ENCODE results near the gene TRAK2. TPM values are rescaled to one million over a fixed set of nuclear protein-coding genes. Genes with fewer than 3 reads are reported as not detected.

Gene TRAK2
- total RNA-seq, 1 experiment from 2014 or later, result 33.2 TPM

GRCh38 chr2:201425952-201426351 lies 25.3 kb downstream of the TRAK2 start:
- BruUV-seq (replicated peaks), result no TSS peak
- H3K36me3 ChIP-seq (ENCODE audit: low read depth), result no peaks in the 10 kb centered on the region
- no peaks in the 10 kb centered on the region for H3K27me3 ChIP-seq (ENCODE audit: insufficient read depth, low read depth)
- no peaks in the 10 kb centered on the region for H3K79me2 ChIP-seq (ENCODE audit: low read depth)
- TF ChIP-seq CTCF (conservative IDR thresholded peaks at IDR 0.05) (no peak), EZH2 (IDR thresholded peaks at IDR 0.05; ENCODE audit: low read depth) (no peak)
- H3K4me3 ChIP-seq, result no peak overlapping the region
- ChIA-PET CTCF (no interaction called here), POLR2A (ENCODE audit: unreplicated experiment) (no interaction called here)
- no peaks in the 10 kb centered on the region for H3K9me3 ChIP-seq (ENCODE audit: insufficient read depth, low read depth)
- no peak for DNase-seq
- H2AFZ ChIP-seq, result no peak overlapping the region
- intact Hi-C loops (cut with micrococcal nuclease; ENCODE audit: unreplicated experiment), result no loop called here
- no peak overlapping the region for H3K4me2 ChIP-seq
- H3K4me1 ChIP-seq (replicated peaks; ENCODE audit: insufficient read depth), result no peaks in the 10 kb centered on the region
- H4K20me1 ChIP-seq (ENCODE audit: insufficient read depth), result no peaks in the 10 kb centered on the region
- H3K9me2 ChIP-seq (ENCODE audit: insufficient read depth), result no peaks in the 10 kb centered on the region
- H3F3A ChIP-seq (ENCODE audit: insufficient read depth, low read depth), result no peaks in the 10 kb centered on the region
- no peak overlapping the region for H3K27ac ChIP-seq

GRCh38 chr2:201420442-201421113 lies 30.7 kb downstream of the TRAK2 start:
- ChIA-PET CTCF (no interaction called here), POLR2A (ENCODE audit: unreplicated experiment) (no interaction called here)
- Histone ChIP-seq H4K20me1 (ENCODE audit: insufficient read depth) (no peaks in the 10 kb centered on the region), H3K9me3 (ENCODE audit: insufficient read depth, low read depth) (no peaks in the 10 kb centered on the region), H3K36me3 (ENCODE audit: low read depth) (no peaks in the 10 kb centered on the region), H3K4me2 (no peak overlapping the region), H3K79me2 (ENCODE audit: low read depth) (no peaks in the 10 kb centered on the region), H2AFZ (no peak overlapping the region), H3K27me3 (ENCODE audit: insufficient read depth, low read depth) (no peaks in the 10 kb centered on the region), H3K4me3 (no peak overlapping the region), H3K9me2 (ENCODE audit: insufficient read depth) (no peaks in the 10 kb centered on the region), H3F3A (ENCODE audit: insufficient read depth, low read depth) (peaks cover 3% of the 10 kb centered on the region; the same call in 1 of the 2 replicates), H3K27ac (no peak overlapping the region), H3K4me1 (replicated peaks; ENCODE audit: insufficient read depth) (no peaks in the 10 kb centered on the region)
- DNase-seq, result no peak
- no TSS peak for BruUV-seq (replicated peaks)
- no peak for TF ChIP-seq EZH2 (IDR thresholded peaks at IDR 0.05; ENCODE audit: low read depth)
- TF ChIP-seq CTCF (conservative IDR thresholded peaks at IDR 0.05), result no peak
- intact Hi-C loops (cut with micrococcal nuclease; ENCODE audit: unreplicated experiment), result no loop called here

- H3K27me3 ChIP-seq (ENCODE audit: insufficient read depth, low read depth), result no peaks in the 10 kb centered on the region
- ChIA-PET POLR2A (ENCODE audit: unreplicated experiment) (no interaction called here), CTCF (no interaction called here)
- intact Hi-C loops (cut with micrococcal nuclease; ENCODE audit: unreplicated experiment), result no loop called here
- H2AFZ ChIP-seq, result no peak overlapping the region
- no peaks in the 10 kb centered on the region for H3K9me2 ChIP-seq (ENCODE audit: insufficient read depth)
- H3K4me3 ChIP-seq, result no peak overlapping the region
- H3K27ac ChIP-seq, result no peak overlapping the region
- BruUV-seq (replicated peaks), result no TSS peak
- H4K20me1 ChIP-seq (ENCODE audit: insufficient read depth), result no peaks in the 10 kb centered on the region
- no peak for TF ChIP-seq CTCF (conservative IDR thresholded peaks at IDR 0.05)
- TF ChIP-seq EZH2 (IDR thresholded peaks at IDR 0.05; ENCODE audit: low read depth), result no peak
- H3K4me2 ChIP-seq, result no peak overlapping the region
- H3K79me2 ChIP-seq (ENCODE audit: low read depth), result no peaks in the 10 kb centered on the region
- H3K4me1 ChIP-seq (replicated peaks; ENCODE audit: insufficient read depth), result no peaks in the 10 kb centered on the region
- H3K36me3 ChIP-seq (ENCODE audit: low read depth), result no peaks in the 10 kb centered on the region
- H3F3A ChIP-seq (ENCODE audit: insufficient read depth, low read depth), result peaks cover 3% of the 10 kb centered on the region; the same call in 1 of the 2 replicates
- no peak for DNase-seq
- H3K9me3 ChIP-seq (ENCODE audit: insufficient read depth, low read depth), result no peaks in the 10 kb centered on the region
These were observed 31.3 kb downstream of the TRAK2 start for GRCh38 chr2:201419986-201420385.

All from PC-9 (cell line).